Mesodermal cell (in vitro differentiated cells): ENCODE results near the gene MXD1.

ENCODE experiments used
- H3K27ac ChIP-seq: 2 replicates; pipeline ENCODE4 v1.7.0; 2013; ENCODE audit warnings: mild to moderate bottlenecking, low read depth, low read length, moderate library complexity; ENCODE audit not compliant: severe bottlenecking
- H3K36me3 ChIP-seq: 2 replicates; pipeline ENCODE4 v1.7.1; 2013; ENCODE audit warnings: mild to moderate bottlenecking, low read length, moderate library complexity; ENCODE audit not compliant: control insufficient read depth, insufficient read depth
- H3K4me1 ChIP-seq: one replicate; pipeline ENCODE4 v1.7.1; 2013; ENCODE audit warnings: mild to moderate bottlenecking, low read length; ENCODE audit not compliant: insufficient read depth, control insufficient read depth, poor library complexity, severe bottlenecking
- H3K4me3 ChIP-seq: 2 replicates; pipeline ENCODE4 v1.7.0; 2013; ENCODE audit warnings: low read length, control low read depth, mild to moderate bottlenecking; ENCODE audit not compliant: insufficient read depth, poor library complexity, severe bottlenecking; ENCODE audit errors: extremely low read depth
- H3K9me3 ChIP-seq: 2 replicates; pipeline ENCODE4 v1.7.1; 2013; ENCODE audit warnings: mild to moderate bottlenecking, low read length, moderate library complexity; ENCODE audit not compliant: control insufficient read depth
- WGBS, 2 experiments: methylation state at CpG; one replicate each; pipeline ENCODE4 v1.1.5; 2013; ENCODE audit warnings: missing lambda C conversion rate in 2 of 2; ENCODE audit not compliant: insufficient coverage in 2 of 2; 5-methylcytosine and 5-hydroxymethylcytosine counted together

Gene MXD1

DNA sequence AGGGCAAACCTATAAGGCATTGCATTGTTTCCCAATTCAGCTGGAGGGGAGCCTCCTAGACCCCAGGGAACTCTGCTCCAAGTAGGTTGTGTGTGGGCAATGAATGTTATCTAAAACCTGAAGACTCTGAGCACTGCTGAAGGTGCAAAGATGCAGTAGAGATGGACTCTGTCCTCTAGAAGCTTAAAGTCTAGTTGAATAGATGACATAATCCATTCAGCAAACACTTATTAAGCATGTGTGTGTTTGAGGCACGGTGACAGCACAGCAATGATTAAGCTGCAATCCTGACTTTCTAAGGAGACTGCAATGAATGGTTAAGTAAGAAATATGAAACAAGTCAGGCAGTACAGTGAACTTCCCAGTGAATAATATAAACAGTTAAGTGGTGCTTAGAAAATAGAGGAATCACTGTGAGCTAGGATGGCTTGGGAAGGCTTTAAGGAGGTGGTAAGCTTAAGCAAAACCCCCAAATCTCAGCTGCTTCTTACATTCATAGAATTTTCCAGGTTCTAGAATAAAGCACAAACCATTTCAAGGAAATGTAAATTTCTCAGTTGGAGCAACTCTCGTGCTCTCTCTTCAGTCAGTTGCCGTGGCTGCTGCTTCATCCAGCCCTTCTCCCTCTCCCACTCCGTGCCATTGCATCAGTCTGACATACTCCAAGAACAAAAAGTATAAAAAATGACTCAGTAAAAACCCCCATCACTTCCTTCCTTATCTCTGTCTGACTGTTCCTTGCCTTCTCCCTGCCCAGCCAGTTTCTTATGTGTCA lies 19.1 kb downstream of the MXD1 start:
- Histone ChIP-seq H3K9me3 (no peaks in the 10 kb centered on the region), H3K27ac (peak overlapping the region; percentile 63), H3K4me3 (no peak overlapping the region), H3K36me3 (peaks cover 46% of the 10 kb centered on the region), H3K4me1 (peaks cover 25% of the 10 kb centered on the region)
- 81 to 88% methylated on average over 3 to 4 of the region's 4 CpGs for WGBS, 2 experiments

DNA sequence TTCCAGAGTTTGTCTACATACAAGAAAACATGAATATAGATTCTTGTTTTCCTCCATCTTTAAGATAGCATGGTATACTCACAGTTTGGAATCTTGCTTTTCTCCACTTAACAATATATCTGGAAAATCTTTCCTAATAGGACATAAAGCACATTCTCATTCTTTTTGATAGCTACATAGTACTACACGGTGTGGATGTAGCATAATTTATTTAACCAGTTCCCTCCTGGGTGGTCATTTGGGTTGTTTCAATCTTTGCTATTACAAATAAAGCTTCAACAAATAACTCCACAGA lies 19.7 kb downstream of the MXD1 start:
- Histone ChIP-seq H3K36me3 (peaks cover 44% of the 10 kb centered on the region), H3K27ac (peak overlapping the region; percentile 63), H3K9me3 (no peaks in the 10 kb centered on the region), H3K4me3 (no peak overlapping the region), H3K4me1 (peaks cover 25% of the 10 kb centered on the region)
- no CpG with 5 or more reads among the region's 1 CpG for WGBS, 2 experiments

DNA sequence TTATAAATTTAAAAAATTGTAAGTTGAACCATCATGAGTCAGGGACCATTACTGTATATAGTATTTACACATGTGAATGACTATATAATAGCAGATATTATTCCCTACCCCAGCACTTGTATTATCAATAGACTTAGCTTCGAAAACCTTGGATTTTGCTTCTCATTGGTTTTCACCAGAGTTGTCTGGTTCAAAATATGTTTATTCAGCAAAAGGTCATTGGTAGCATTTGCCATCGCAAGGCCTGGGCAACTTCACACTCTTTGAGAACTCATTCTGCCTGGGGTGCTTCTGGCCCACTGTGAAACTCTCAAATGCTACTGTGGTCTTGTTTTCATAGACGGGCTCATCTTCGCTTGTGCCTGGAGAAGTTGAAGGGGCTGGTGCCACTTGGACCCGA lies 20.1 kb downstream of the MXD1 start:
- Histone ChIP-seq H3K27ac (no peak overlapping the region), H3K4me1 (peaks cover 30% of the 10 kb centered on the region), H3K4me3 (no peak overlapping the region), H3K9me3 (no peaks in the 10 kb centered on the region), H3K36me3 (peaks cover 44% of the 10 kb centered on the region)
- WGBS, 2 experiments, result 100% methylated on average over 3 of the region's 5 CpGs

DNA sequence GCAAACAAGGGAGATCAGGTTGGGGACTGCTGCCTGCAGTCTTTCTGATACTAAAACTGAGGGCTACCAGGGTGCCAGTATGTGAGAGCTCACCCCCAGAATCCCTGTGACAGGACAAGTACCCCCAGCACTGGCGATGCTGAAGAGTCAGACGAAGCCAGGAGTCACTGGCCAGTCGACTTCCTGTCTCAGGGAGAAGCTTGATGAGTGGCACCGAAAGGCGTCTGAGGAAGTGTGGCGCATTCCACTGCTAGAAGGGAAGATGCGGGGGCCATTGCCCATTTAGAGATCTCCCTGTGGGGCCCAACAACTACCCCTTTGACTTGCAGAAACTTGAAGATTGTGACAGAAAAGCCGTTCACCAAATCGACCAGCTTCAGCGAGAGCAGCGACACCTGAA lies 22.0 kb downstream of the MXD1 start:
- H3K27ac ChIP-seq, result no peak overlapping the region
- no peaks in the 10 kb centered on the region for H3K9me3 ChIP-seq
- 62 to 76% methylated on average over 9 to 11 of the region's 11 CpGs for WGBS, 2 experiments
- H3K36me3 ChIP-seq, result peaks cover 49% of the 10 kb centered on the region
- H3K4me3 ChIP-seq, result no peak overlapping the region
- H3K4me1 ChIP-seq, result peaks cover 30% of the 10 kb centered on the region

DNA sequence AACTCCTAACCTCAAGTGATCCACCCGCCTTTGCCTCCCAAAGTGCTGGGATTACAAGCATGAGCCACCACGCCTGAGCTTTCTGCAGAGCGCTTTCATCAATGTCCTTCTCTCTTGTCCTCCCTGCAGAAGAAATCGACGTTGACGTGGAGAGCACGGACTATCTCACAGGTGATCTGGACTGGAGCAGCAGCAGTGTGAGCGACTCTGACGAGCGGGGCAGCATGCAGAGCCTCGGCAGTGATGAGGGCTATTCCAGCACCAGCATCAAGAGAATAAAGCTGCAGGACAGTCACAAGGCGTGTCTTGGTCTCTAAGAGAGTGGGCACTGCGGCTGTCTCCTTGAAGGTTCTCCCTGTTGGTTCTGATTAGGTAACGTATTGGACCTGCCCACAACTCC lies 23.1 kb downstream of the MXD1 start:
- H3K4me1 ChIP-seq, result peaks cover 30% of the 10 kb centered on the region
- 94 to 98% methylated on average over 14 of the region's 14 CpGs for WGBS, 2 experiments
- H3K27ac ChIP-seq, result no peak overlapping the region
- no peak overlapping the region for H3K4me3 ChIP-seq
- H3K36me3 ChIP-seq, result peaks cover 50% of the 10 kb centered on the region
- H3K9me3 ChIP-seq, result no peaks in the 10 kb centered on the region

DNA sequence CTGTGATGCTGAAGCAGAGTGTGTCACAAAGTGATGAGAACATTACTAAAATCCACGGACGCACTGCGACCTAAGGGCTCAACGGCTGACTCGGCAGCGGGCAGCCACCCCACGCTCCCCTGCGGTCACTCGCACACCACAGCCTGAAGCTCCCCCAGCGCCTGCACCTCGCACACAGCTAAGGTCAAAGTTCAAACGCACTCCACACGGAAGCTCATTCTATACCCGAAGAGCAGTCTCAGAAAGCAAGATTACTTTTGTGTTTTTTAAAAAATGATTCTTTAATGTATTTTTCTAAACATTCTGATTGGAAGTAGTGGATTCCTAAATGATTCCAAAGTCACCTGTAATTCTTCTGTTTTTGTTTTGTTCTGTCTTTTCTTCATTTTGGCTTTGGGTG lies 24.8 kb downstream of the MXD1 start:
- Histone ChIP-seq H3K36me3 (peaks cover 46% of the 10 kb centered on the region), H3K27ac (no peak overlapping the region), H3K4me3 (no peak overlapping the region), H3K4me1 (peaks cover 18% of the 10 kb centered on the region), H3K9me3 (no peaks in the 10 kb centered on the region)
- WGBS, 2 experiments, result 91 to 93% methylated on average over 5 to 11 of the region's 14 CpGs

DNA sequence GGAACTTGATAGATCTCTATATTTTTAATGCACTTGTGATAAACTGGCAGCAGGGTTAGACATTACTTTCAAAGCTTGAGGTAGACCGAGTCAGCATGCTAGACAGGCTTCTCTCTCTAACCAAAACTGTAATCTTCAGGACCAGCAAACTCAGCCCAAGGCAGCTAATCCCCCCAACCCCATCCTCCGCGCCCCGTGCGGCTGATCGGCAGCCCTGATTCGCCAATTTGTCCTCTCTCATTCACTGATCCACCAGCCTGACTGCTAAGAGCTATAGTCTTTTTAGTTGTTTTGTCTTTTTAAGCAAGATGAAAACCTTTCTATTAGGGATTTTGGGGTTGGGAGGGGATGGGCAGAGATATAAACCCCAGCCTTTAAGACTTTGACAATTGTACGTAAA lies 25.8 kb downstream of the MXD1 start:
- H3K4me1 ChIP-seq, result peaks cover 20% of the 10 kb centered on the region
- H3K27ac ChIP-seq, result no peak overlapping the region
- no peak overlapping the region for H3K4me3 ChIP-seq
- H3K9me3 ChIP-seq, result no peaks in the 10 kb centered on the region
- 80% methylated on average over 1 of the region's 8 CpGs; no CpG with 5 or more reads in 1 of the 2 experiments for WGBS, 2 experiments
- peaks cover 40% of the 10 kb centered on the region for H3K36me3 ChIP-seq

DNA sequence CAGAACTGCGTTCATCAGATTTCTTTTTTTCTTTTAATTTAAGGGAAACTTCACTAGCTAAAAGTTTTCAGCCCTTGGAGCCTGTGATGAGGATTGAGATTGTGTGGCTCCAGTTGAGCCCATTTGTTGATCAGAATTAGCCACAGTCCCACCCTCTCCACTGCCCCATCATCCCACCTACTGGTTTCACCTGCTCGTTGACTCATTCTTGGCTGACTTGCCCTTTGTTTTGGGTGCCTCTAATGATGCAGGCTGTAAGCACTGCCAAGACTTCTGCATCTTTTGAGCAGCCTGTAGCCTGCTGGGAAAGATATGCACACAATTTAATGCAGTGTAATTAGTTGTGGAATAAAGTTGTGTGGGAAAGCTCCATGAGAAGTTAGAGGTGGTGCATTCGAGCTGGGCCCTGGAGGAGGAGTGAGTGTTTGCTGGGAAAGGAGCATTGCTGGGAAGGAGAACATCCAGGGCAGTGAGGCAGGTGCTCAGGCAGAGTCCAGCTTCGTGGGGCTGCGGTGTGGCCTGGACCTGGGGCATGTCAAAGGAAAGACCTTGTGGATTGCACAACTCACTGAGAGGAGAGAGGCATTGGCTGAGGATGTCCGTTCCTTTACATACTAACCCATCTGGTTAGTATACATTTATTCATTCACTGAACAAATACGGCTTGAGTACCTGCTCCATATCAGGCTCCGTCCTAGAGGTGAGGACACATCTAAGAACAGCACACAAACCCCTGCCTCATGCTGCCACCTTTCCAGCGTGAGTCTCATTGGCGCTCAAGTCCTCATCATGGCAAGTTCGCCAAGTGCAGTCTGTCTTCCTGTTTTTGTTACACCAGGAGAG lies 28.3 kb downstream of the MXD1 start:
- Histone ChIP-seq H3K9me3 (no peaks in the 10 kb centered on the region), H3K36me3 (peaks cover 18% of the 10 kb centered on the region), H3K27ac (no peak overlapping the region), H3K4me3 (no peak overlapping the region), H3K4me1 (peaks cover 33% of the 10 kb centered on the region)
- WGBS, 2 experiments, result 91 to 94% methylated on average over 7 to 8 of the region's 11 CpGs

DNA sequence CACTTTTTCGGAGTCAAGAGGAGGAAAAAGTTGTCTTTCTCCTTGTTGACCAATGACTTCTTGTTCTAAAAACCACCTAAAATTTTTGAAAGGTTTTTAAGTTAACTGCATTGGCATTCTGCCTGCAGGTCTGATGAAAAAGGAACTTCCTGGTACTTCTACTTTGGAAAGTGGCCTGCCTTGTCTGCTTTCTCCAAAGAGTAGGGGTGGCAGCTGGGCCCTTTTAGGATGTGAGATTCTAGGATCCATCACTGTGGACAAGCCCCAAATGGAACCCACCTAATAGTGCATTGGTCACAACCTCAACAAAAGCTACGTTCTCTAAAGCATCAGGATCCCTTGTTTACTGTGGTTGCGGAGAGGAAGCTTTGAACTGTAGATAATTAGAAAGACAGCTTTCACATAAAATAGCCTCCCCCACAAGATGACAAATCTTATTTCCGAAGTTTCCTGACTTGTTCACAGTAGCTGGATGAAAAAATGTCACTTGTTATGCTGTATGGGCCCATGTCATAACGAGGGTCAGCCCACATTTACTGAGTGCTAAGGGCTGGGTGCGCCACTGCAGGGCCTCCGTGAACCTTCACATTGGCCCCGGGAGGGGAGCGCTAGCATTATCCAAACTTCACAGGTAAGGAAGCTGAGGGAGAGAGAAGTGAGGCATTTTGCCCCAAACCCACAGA lies 29.1 kb downstream of the MXD1 start:
- Histone ChIP-seq H3K4me3 (no peak overlapping the region), H3K36me3 (peaks cover 10% of the 10 kb centered on the region), H3K9me3 (no peaks in the 10 kb centered on the region), H3K4me1 (peaks cover 37% of the 10 kb centered on the region), H3K27ac (no peak overlapping the region)
- 80 to 97% methylated on average over 4 to 7 of the region's 9 CpGs for WGBS, 2 experiments

DNA sequence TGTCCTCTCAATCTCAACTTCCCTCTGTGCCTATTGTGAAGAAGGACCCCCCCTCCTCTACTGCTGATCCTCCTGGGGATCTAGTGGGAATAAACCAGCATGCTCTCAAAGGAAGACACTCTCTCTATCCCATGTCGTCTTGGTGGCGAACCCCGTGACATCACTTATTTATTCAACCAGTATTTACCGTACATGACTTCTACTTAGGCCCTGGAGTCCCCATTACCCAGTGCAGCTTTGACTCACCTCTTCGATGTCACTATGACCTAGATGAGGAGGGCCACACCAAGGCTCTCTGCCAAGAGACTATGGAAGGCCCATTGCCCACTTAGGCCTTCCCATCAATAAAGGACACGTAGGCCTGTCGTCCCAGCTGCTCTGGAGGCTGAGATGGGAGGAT lies 29.8 kb downstream of the MXD1 start:
- Histone ChIP-seq H3K27ac (no peak overlapping the region), H3K9me3 (no peaks in the 10 kb centered on the region), H3K4me1 (peaks cover 35% of the 10 kb centered on the region), H3K36me3 (peaks cover 9% of the 10 kb centered on the region), H3K4me3 (no peak overlapping the region)
- whole genome bisulfite sequencing, 2 experiments, result 90 to 100% methylated on average over 7 of the region's 7 CpGs
